ENCODE results near the gene ESPNL.

Gene ESPNL

GRCh38 chr2:238128061-238128440 is 27.9 kb downstream of the ESPNL start:
- no peak for DNase-seq (ENCODE audit: low spot score)

DNA sequence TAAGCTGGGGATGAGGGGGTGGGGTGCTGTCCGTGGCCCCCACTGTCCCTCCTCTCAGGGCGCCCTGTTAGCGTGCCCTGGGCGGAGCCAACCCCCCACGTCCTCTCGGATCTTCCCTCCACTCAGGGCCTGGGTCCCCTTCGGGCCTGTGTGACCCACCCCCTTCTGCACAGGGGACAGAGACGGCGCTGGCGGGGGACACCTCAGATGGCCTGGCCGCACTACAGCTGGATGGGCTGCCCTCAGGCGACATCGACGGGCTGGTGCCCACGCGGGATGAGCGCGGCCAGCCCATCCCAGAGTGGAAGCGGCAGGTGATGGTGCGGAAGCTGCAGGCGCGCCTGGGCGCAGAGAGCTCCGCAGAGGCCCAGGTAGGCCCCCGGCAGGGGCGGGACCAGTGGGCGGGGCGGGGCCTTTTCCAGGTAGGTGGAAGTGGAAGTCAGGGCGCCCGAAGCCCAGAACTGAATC is 28.4 kb downstream of the ESPNL start:
- DNase-seq (ENCODE audit: low spot score), result no peak

GRCh38 chr2:238129166-238130010 is 29.2 kb downstream of the ESPNL start:
- DNase-seq (ENCODE audit: low spot score), result no peak

GRCh38 chr2:238130111-238130695 is 30.1 kb downstream of the ESPNL start:
- DNase-seq (ENCODE audit: low spot score), result no peak

DNA sequence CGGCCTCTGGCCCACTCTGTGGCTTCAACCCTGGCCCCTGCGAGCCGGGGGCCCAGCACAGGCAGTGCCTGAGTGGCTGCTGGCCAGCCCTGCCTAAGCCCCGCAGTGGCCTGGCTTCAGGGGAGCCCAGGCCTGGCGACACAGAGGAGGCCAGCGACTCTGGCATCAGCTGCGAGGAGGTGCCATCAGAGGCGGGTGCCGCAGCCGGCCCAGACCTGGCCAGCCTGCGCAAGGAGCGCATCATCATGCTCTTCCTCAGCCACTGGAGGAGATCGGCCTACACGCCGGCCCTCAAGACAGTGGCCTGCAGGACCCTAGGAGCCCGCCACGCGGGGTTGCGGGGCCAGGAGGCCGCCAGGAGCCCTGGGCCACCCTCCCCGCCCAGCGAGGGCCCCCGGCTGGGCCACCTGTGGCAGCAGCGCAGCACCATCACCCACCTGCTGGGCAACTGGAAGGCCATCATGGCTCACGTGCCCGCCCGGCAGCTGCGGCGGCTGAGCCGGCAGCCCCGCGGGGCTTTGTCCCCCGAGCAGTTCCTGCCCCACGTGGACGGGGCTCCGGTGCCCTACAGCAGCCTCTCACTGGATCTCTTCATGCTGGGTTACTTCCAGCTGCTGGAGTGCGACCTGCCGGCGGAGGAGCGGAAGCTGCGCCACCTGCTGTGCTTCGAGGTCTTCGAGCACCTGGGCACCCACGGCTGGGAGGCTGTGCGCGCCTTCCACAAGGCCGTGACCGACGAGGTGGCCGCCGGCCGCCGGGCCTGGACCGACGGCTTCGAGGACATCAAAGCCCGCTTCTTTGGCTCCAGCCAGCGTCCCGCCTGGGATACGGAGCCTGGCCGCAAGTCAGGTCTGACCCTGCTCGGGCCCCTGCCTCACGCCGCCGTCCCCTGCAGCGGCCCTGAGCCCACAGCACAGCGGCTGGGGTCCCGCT is 30.8 kb downstream of the ESPNL start:
- DNase-seq (ENCODE audit: low spot score), result no peak

DNA sequence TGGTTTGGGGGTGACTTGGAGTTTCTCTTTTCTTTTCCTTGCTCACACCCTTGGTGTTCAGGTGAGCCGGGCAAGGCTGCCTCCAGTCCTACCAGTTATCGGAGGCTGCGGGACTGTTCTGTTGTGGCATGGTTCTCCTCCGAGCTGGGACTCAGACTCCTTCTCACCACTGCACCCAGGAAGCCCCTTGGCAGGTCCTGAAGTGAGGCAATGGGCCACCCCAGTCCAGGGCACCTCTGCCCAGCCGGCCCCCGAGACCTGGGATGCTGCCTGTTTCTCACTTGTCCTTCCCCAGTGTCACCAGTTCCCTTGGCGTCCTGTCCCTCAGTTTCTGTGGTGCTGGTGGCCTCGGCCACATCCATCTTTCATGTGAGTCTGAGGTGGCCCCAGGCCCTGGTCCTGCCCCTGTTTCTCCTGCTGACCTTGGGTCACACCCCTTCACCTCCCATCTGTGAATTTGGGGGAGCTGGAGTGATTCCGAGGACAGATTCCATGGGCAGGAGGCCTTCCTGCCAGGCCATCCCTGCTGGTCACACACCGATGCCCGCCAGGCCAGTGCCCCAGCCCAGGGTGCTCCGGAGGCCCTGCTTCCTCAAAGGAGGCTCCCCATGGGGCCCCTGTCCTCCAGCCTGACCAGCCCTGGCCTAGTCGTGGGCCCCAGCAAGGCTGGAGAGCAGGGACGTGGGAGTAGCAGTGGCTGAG is 31.8 kb downstream of the ESPNL start:
- no peak for DNase-seq (ENCODE audit: low spot score)

DNA sequence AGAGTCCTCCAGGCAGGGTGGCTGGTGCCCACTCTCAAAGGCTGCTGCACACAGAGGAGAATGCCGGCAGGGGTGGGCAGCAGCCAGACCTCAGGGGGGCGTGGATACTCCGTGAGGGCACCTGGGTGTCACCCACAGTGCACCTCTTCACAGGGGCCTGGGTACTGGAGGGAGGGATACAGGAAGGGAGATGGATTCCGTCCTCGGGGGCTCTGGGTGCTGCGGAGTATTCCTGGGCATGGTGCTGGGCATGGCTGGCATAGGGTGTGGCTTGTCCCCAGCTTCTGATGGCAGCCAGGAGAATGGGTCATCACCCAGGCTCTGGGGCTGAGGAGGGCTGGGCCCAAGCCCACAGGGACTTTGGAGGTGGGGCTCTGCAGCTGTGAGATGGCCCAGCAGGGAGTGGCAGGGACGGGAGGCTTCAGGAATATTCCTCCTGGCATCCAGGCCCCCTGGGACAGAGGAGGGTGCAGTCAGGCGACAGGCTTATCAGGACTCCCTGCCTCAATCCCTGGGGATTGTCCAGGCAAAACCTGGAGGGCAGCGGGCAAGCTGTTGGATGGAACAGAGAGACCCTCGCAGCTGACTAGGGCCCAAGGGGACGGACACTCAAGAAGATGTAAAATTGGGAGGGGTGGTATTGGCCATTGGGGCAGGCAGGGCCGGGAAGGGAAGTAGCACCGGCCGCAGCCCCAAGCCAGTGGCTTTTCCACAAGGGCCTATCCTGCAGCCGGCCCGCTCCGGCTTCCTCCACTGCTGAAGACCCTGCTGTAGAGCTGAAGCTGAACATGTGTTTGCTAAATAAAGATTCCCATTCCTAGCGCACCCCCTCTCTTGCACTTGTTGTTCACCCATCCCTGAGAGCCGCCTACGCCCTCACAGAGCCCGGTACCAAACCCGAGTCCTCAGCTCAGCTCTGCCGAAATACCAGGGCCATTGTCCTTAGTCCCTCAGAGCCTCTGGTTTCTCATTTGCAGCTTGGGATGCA is 32.6 kb downstream of the ESPNL start:
- DNase-seq (ENCODE audit: low spot score), result no peak

- no peak for DNase-seq (ENCODE audit: low spot score)
Measured at GRCh38 chr2:238133499-238134392, 33.6 kb downstream of the ESPNL start.

DNA sequence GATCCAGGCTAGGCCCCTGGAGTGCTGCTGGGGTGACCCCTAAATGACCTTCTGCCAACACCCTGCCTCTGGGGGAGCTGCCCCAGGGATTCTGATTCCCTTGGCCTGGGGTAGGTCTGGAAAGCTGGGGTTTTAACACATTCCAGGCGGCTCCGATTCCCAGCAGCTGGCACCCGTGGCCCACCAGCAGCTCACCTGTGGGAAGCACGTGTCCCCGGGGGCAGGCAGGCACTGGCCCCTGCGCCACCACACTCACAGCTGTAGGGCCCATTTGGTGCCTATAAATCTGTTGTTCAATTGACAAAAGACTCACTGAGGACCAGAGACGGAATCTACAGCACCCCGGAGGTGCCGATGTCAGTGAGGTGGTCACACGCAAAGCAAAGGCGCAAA is 34.2 kb downstream of the ESPNL start:
- no peak for DNase-seq (ENCODE audit: low spot score)

DNA sequence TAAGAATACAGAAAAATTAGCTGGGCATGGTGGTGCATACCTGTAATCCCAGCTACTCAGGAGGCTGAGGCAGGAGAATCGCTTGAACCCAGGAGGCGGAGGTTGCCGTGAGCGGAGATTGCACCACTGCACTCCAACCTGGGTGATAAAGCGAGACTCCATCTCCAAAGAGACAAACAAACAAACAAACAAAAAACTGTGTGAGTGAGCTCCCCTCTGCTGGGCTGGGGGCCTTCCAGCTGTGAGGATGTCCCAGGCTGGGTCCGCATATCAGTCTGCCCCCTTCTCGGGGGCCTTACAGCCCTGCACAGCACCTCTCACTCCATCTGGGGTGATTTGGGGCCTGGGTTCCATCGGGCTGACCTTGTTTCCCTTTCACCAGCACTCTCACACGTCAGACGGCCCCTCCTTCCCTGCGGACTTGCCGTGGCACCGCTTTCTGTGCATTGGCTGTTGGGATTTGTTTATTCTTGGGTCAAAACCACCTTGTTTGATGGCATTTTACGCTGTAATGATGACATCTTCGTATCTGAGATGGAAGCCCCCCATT is 35.5 kb downstream of the ESPNL start:
- no peak for DNase-seq (ENCODE audit: low spot score)

DNA sequence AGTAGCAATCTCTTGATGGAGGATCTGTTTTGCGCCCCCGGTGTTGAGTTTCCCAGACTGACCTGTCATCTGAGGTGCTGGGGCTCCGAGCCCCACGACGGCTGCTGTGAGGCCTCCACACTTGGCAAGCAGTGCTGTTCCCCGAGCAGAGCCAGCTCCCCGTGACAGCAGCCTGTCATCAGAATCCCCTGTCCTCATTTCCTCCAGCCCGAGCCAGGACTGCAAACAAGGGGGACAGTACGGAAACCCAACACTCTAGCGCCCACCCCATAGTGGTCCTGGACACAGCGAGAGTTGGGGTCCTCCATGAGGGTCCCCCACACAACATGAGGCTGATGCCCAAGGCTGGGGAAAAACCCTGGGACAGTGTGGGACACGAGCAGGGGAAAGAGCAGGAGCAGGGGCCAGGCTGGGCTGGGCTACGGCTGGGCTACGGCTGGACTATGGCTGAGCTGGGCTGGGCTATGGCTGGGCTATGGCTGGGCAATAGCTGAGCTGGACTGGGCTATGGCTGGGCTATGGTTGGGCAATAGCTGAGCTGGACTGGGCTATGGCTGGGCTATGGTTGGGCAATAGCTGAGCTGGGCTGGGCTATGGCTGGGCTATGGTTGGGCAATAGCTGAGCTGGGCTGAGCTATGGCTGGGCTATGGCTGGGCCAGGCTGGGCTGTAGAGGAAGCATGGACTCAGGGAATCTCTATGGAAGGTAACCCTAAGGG is 36.8 kb downstream of the ESPNL start:
- DNase-seq (ENCODE audit: low spot score), result no peak

GRCh38 chr2:238137885-238138284 is 37.7 kb downstream of the ESPNL start:
- no peak for DNase-seq (ENCODE audit: low spot score)

DNA sequence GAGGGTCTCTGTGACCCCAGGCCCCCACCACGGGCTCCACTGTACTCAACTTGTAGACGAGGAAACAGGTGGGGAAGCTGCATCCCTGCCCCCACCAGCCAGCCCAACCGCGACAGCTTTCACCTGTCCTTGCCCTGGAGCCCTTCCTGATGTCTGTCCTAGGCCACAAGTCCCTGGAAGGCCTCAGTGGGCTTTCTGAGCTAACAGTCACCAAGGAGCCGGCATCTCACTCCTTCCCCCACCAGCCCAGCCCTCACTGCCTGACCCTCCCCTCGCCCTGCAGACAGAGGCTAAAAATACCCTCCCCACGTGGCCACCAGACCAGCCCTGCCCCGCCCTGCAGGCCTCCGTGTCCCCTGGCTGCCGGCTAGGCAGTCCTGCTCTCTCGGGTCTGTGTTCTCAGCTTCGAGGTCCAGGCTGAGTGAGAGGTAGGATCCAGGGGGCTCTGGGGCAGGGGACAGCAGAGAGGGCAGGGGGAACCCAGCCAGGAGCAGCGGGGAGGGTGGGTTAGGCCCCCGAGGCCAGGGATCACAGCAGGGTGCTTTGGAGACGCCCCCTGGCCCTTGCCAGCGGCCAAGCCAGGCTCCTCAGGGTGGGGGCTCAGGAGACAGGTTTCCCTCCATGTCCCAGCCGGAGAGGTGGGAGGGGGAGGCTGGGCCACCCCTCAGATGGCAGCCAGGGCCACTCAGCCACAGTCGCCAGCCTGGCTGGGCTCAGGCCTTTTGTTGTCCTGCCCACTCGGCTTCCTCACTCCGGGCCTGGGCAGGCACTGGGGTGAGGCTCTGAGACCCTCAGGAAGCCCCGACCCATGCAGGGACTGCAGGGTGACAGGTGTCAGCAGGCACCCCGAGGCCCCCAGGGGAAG is 38.4 kb downstream of the ESPNL start, which contains the start of gene KLHL30:
Gene KLHL30, plus strand, starts transcription at position 338 of the 865 bp plus-strand sequence. CDS start 2,087 bp downstream, outside the sequence.
- DNase-seq (ENCODE audit: low spot score), result no peak

GRCh38 chr2:238139196-238140039 is 39.3 kb downstream of the ESPNL start:
- peak; percentile 47 for DNase-seq (ENCODE audit: low spot score)

- no peak for DNase-seq (ENCODE audit: low spot score)
Measured at GRCh38 chr2:238140040-238140439, 39.9 kb downstream of the ESPNL start.

- no peak for DNase-seq (ENCODE audit: low spot score)
Measured at GRCh38 chr2:238140721-238141540, 40.8 kb downstream of the ESPNL start.
